Uterus (tissue), 2 donors: ENCODE measurements around the gene OPRM1.

Experiments
- CTCF ChIP-seq, 4 experiments: fragments of 200-600 bp in 2 of 4; fragments of 450-650 bp in 2 of 4; sonication (generic) in 2 of 4; IDR thresholded peaks; one replicate each; pipeline ENCODE4 v1.5.1; 2016 to 2019; ENCODE audit warnings: antibody characterized with exemption in 4 of 4, mild to moderate bottlenecking in 2 of 4, moderate library complexity in 1 of 4
- POLR2A ChIP-seq, 2 donors: fragments of 450-650 bp; IDR thresholded peaks; one replicate each; pipeline ENCODE4 v1.6.1; 2016; ENCODE audit warnings: antibody characterized with exemption in 2 of 2, mild to moderate bottlenecking in 1 of 2, moderate library complexity in 1 of 2

- TF ChIP-seq CTCF (IDR thresholded peaks at IDR 0.05), result no peak
- no peak for TF ChIP-seq POLR2A (IDR thresholded peaks at IDR 0.05)
These were observed 21.3 kb upstream of the OPRM1 start for GRCh38 chr6:154017786-154018185.
